IMR-90 (cell line): ENCODE measurements around the gene SYTL3. TPM values are rescaled to one million over a fixed set of nuclear protein-coding genes. Genes with fewer than 3 reads are reported as not detected.

Source experiments
- ATAC-seq: fragments of 200-7000 bp; cut with Tn5 transposase; 2 replicates; pipeline ENCODE4 v1.9.1; 2020; ENCODE audit warnings: low read depth, mild to moderate bottlenecking, moderate library complexity
- BruUV-seq: library from RNA; stranded (reverse); fragments of 400-500 nt; replicated peaks from 2 replicates; lab custom pipeline; 2021; lab: Mats Ljungman, UMichigan
- CTCF ChIA-PET: fragments of 300-600 bp; formaldehyde crosslinking; extraction: SDS; loops from one replicate; lab custom pipeline; 2021; ENCODE audit warnings: antibody characterized with exemption; lab: Yijun Ruan, JAX
- POLR2A ChIA-PET: fragments of 300-600 bp; sonication (Branson Sonifier 250); formaldehyde crosslinking; loops from one replicate; lab custom pipeline; 2022; ENCODE audit warnings: antibody characterized with exemption; ENCODE audit not compliant: unreplicated experiment; lab: Charles Lee
- DNase-seq: peaks from one replicate; pipeline ENCODE4 v3.0.0; 2013
- H2AFZ ChIP-seq: replicated peaks from 2 replicates; pipeline ENCODE3; 2013; ENCODE audit warnings: low read length, mild to moderate bottlenecking; ENCODE audit not compliant: poor library complexity
- H2AK5ac ChIP-seq: 2 replicates; pipeline ENCODE4 v1.6.1; 2013; ENCODE audit warnings: low read depth, low read length, inconsistent platforms
- H2AK9ac ChIP-seq: replicated peaks from 2 replicates; pipeline ENCODE3; 2013; ENCODE audit warnings: mild to moderate bottlenecking, low read depth, low read length, moderate library complexity; ENCODE audit not compliant: poor library complexity
- H2BK120ac ChIP-seq: 2 replicates; pipeline ENCODE4 v1.6.1; 2013; ENCODE audit warnings: low read depth, low read length, inconsistent platforms
- H2BK15ac ChIP-seq: 3 replicates; pipeline ENCODE4 v1.6.1; 2013; ENCODE audit warnings: low read depth, low read length, inconsistent platforms
- H2BK20ac ChIP-seq: 2 replicates; pipeline ENCODE4 v1.6.1; 2013; ENCODE audit warnings: low read depth, mild to moderate bottlenecking, inconsistent platforms, low read length, moderate library complexity
- H2BK5ac ChIP-seq: 2 replicates; pipeline ENCODE4 v1.6.1; 2013; ENCODE audit warnings: mild to moderate bottlenecking, low read depth, low read length, inconsistent platforms; ENCODE audit not compliant: poor library complexity, severe bottlenecking
- H3K14ac ChIP-seq: replicated peaks from 2 replicates; pipeline ENCODE4 v1.6.1; 2013; ENCODE audit warnings: low read depth, low read length, inconsistent platforms
- H3K18ac ChIP-seq: 2 replicates; pipeline ENCODE4 v1.6.1; 2013; ENCODE audit warnings: low read depth, low read length, control low read depth
- H3K23ac ChIP-seq: 2 replicates; pipeline ENCODE4 v1.6.1; 2013; ENCODE audit warnings: low read depth, low read length, inconsistent platforms
- H3K27ac ChIP-seq: 2 replicates; pipeline ENCODE4 v1.5.1; 2013; ENCODE audit warnings: mild to moderate bottlenecking, control low read depth, low read length; ENCODE audit not compliant: insufficient read depth
- H3K27me3 ChIP-seq: 2 replicates; pipeline ENCODE4 v1.6.1; 2013; ENCODE audit warnings: low read length; ENCODE audit not compliant: control insufficient read depth, insufficient read depth
- H3K36me3 ChIP-seq: 2 replicates; pipeline ENCODE4 v1.6.1; 2013; ENCODE audit warnings: low read length, mixed read lengths; ENCODE audit not compliant: control insufficient read depth, insufficient read depth
- H3K4ac ChIP-seq: 2 replicates; pipeline ENCODE4 v1.6.1; 2013; ENCODE audit warnings: low read depth, low read length, inconsistent platforms
- H3K4me1 ChIP-seq: 2 replicates; pipeline ENCODE4 v1.6.1; 2013; ENCODE audit warnings: low read length, mixed read lengths; ENCODE audit not compliant: control insufficient read depth, insufficient read depth
- H3K4me2 ChIP-seq: 2 replicates; pipeline ENCODE4 v1.6.1; 2013; ENCODE audit warnings: low read depth, mild to moderate bottlenecking, control low read depth, low read length, moderate library complexity
- H3K4me3 ChIP-seq: 2 replicates; pipeline ENCODE4 v1.5.1; 2013; ENCODE audit warnings: low read depth, mild to moderate bottlenecking, control low read depth, low read length, moderate library complexity; ENCODE audit not compliant: insufficient read depth
- H3K56ac ChIP-seq: 2 replicates; pipeline ENCODE4 v1.6.1; 2013; ENCODE audit warnings: low read length, inconsistent platforms; ENCODE audit not compliant: insufficient read depth; ENCODE audit errors: extremely low read depth
- H3K79me1 ChIP-seq, 2 experiments: 2 replicates each; pipeline ENCODE4 v1.6.1; 2013; ENCODE audit warnings: low read length in 2 of 2, inconsistent platforms in 1 of 2, low read depth in 1 of 2
- H3K9ac ChIP-seq: 2 replicates; pipeline ENCODE4 v1.6.1; 2013; ENCODE audit warnings: low read depth, low read length, control low read depth
- H3K9me1 ChIP-seq: 2 replicates; pipeline ENCODE4 v1.6.1; 2013; ENCODE audit warnings: low read length, inconsistent platforms; ENCODE audit not compliant: insufficient read depth
- H3K9me3 ChIP-seq: 2 replicates; pipeline ENCODE4 v1.6.1; 2013; ENCODE audit warnings: low read length; ENCODE audit not compliant: control insufficient read depth, insufficient read depth
- H4K20me1 ChIP-seq: 2 replicates; pipeline ENCODE4 v1.6.1; 2013; ENCODE audit warnings: low read length, inconsistent platforms; ENCODE audit not compliant: insufficient read depth
- H4K5ac ChIP-seq: 2 replicates; pipeline ENCODE4 v1.6.1; 2013; ENCODE audit warnings: mild to moderate bottlenecking, low read depth, low read length, control low read depth
- H4K8ac ChIP-seq, 2 experiments: 2 replicates each; pipeline ENCODE4 v1.6.1; 2013; ENCODE audit warnings: low read depth in 2 of 2, low read length in 2 of 2, control low read depth in 1 of 2, inconsistent platforms in 1 of 2
- H4K91ac ChIP-seq: 2 replicates; pipeline ENCODE4 v1.6.1; 2013; ENCODE audit warnings: low read depth, low read length, inconsistent platforms; ENCODE audit not compliant: insufficient read depth
- BHLHE40 ChIP-seq: fragments of 150-350 bp; IDR thresholded peaks from 2 replicates; pipeline ENCODE4 v1.6.1; 2016; ENCODE audit warnings: mild to moderate bottlenecking, low read depth, low read length
- CEBPB ChIP-seq: IDR thresholded peaks from 2 replicates; pipeline ENCODE4 v1.6.1; 2012; ENCODE audit warnings: low read depth, low read length, improper control_type of control experiment
- CHD1 ChIP-seq: IDR thresholded peaks from 2 replicates; pipeline ENCODE4 v1.6.1; 2012; ENCODE audit warnings: low read depth, low read length, improper control_type of control experiment
- FOS ChIP-seq: fragments of 150-350 bp; IDR thresholded peaks from 2 replicates; pipeline ENCODE4 v1.6.1; 2016; ENCODE audit warnings: low read depth, low read length
- MAFK ChIP-seq: IDR thresholded peaks from 2 replicates; pipeline ENCODE4 v1.6.1; 2012; ENCODE audit warnings: low read depth, low read length, improper control_type of control experiment
- MAZ ChIP-seq: IDR thresholded peaks from 2 replicates; pipeline ENCODE4 v1.6.1; 2012; ENCODE audit warnings: low read depth, mild to moderate bottlenecking, low read length, improper control_type of control experiment, moderate library complexity, borderline replicate concordance
- MXI1 ChIP-seq: IDR thresholded peaks from 2 replicates; pipeline ENCODE4 v1.6.1; 2012; ENCODE audit warnings: low read depth, mild to moderate bottlenecking, low read length, moderate library complexity, borderline replicate concordance
- NFE2L2 ChIP-seq: fragments of 150-350 bp; IDR thresholded peaks from 2 replicates; pipeline ENCODE4 v1.6.1; 2016; ENCODE audit warnings: low read depth, mild to moderate bottlenecking, low read length
- POLR2A ChIP-seq: IDR thresholded peaks from 2 replicates; pipeline ENCODE4 v1.6.1; 2012; ENCODE audit warnings: mild to moderate bottlenecking, low read depth, low read length
- RAD21 ChIP-seq: IDR thresholded peaks from 2 replicates; pipeline ENCODE4 v1.6.1; 2012; ENCODE audit warnings: low read length, improper control_type of control experiment
- RCOR1 ChIP-seq: IDR thresholded peaks from 2 replicates; pipeline ENCODE4 v1.6.1; 2012; ENCODE audit warnings: mild to moderate bottlenecking, low read length, improper control_type of control experiment; ENCODE audit not compliant: insufficient replicate concordance
- RFX5 ChIP-seq: IDR thresholded peaks from 2 replicates; pipeline ENCODE4 v1.8.0; 2012; ENCODE audit warnings: low read depth, mild to moderate bottlenecking, low read length, moderate library complexity
- SMC3 ChIP-seq: fragments of 150-350 bp; IDR thresholded peaks from 2 replicates; pipeline ENCODE4 v1.6.1; 2016; ENCODE audit warnings: low read depth, mild to moderate bottlenecking, antibody characterized with exemption, low read length, moderate library complexity
- WGBS, 2 experiments: methylation state at CpG; one replicate each; pipeline versions ENCODE4 v1.1.5 to v1.1.7; 2013; ENCODE audit warnings: missing lambda C conversion rate in 2 of 2; ENCODE audit not compliant: insufficient read length in 1 of 2; ENCODE audit errors: extremely low coverage in 2 of 2; 5-methylcytosine and 5-hydroxymethylcytosine counted together
- dilution Hi-C: fragments of 300-500 bp; cut with HindIII; formaldehyde crosslinking; loops from one replicate; pipeline ENCODE4 v1.14.3; 2018; ENCODE audit warnings: low sequenced_read_pairs; ENCODE audit not compliant: unreplicated experiment
- in situ Hi-C: fragments of 300-500 bp; cut with MboI; formaldehyde crosslinking; loops from 3 replicates; pipeline ENCODE4 v1.14.3; 2019; ENCODE audit warnings: low sequenced_read_pairs, inconsistent platforms, mixed read lengths
- intact Hi-C: fragments of 100-400 bp; cut with micrococcal nuclease; formaldehyde crosslinking; loops from 2 replicates; pipeline ENCODE4 v1.10.0; 2022
- polyA plus RNA-seq, 3 experiments: library from polyadenylated mRNA; depleted of rRNA; stranded (reverse); fragments of >200 nt; gene quantifications; 2 replicates each; pipeline ENCODE4 v1.2.3, GENCODE V29; 2012; ENCODE audit warnings: low replicate concordance in 1 of 3
- total RNA-seq: library from RNA; depleted of rRNA; stranded (reverse); fragments of >200 nt; gene quantifications from 2 replicates; pipeline ENCODE4 v1.2.3, GENCODE V29; 2012
- TF ChIP-seq, protein P1 (sequence below): fragments of 150-350 bp; IDR thresholded peaks from 2 replicates; pipeline ENCODE4 v1.6.1; 2016; ENCODE audit warnings: low read depth, mild to moderate bottlenecking, low read length, moderate library complexity, borderline replicate concordance
- TF ChIP-seq, protein P2 (sequence below): fragments of 150-350 bp; IDR thresholded peaks from 2 replicates; pipeline ENCODE4 v1.6.1; 2017; ENCODE audit warnings: mild to moderate bottlenecking, antibody characterized with exemption, low read length, low read depth
- TF ChIP-seq, protein P3 (sequence below): conservative IDR thresholded peaks from 2 replicates; pipeline ENCODE4 v1.5.1; 2012; ENCODE audit warnings: mild to moderate bottlenecking, low read depth, low read length, improper control_type of control experiment

The SYTL3 gene
- total and polyA plus RNA-seq, 2 of the 4 experiments (the other 2 are of a cell fraction): 2.9 to 4.3 TPM

DNA sequence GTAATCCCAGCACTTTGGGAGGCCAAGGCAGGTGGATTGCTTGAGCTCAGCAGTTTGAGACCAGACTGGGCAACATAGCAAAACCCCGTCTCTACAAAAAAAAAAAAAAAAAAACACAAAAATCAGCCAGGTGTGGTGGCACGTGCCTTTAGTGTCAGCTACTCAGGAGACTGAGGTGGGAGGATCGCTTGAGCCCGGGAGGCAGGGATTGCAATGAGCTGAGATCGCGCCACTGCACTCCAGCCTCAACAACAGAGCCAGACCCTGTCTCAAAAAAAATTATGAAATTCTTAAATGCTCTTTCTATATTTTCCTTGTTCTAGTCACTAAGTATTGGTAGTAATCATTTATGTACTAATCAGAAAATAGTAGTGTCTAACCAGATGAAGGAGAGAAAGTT, 30.6 kb downstream of the SYTL3 start:
- H2BK5ac ChIP-seq: no peak overlapping the region
- no peaks in the 10 kb centered on the region for H4K20me1 ChIP-seq
- no peak overlapping the region for H2AFZ ChIP-seq
- H4K8ac ChIP-seq: no peak overlapping the region
- DNase-seq (no peak), ATAC-seq (no peak)
- no peak overlapping the region for H2BK120ac ChIP-seq
- no peak overlapping the region for H3K9ac ChIP-seq
- no peak overlapping the region for H3K23ac ChIP-seq
- H3K79me1 ChIP-seq: no peaks in the 10 kb centered on the region
- WGBS, 2 experiments: 100% methylated on average over 2 of the region's 6 CpGs; no CpG with 5 or more reads in 1 of the 2 experiments
- no peak overlapping the region for H2AK5ac ChIP-seq
- H3K56ac ChIP-seq: no peak overlapping the region
- no TSS peak for BruUV-seq
- no peak overlapping the region for H3K4ac ChIP-seq
- H2BK20ac ChIP-seq: no peak overlapping the region
- POLR2A ChIA-PET: no interaction called here
- no peak overlapping the region for H3K27ac ChIP-seq
- intact Hi-C loops (no loop called here), dilution Hi-C loops (no loop called here), in situ Hi-C loops (no loop called here)
- H3K9me3 ChIP-seq: no peaks in the 10 kb centered on the region
- no peaks in the 10 kb centered on the region for H3K27me3 ChIP-seq
- no peaks in the 10 kb centered on the region for H3K9me1 ChIP-seq
- no peak overlapping the region for H4K5ac ChIP-seq
- H3K18ac ChIP-seq: no peak overlapping the region
- no peak overlapping the region for H3K14ac ChIP-seq
- H3K36me3 ChIP-seq: no peaks in the 10 kb centered on the region
- CTCF ChIA-PET: no interaction called here
- TF ChIP-seq CHD1: no peak
- no peak for TF ChIP-seq BHLHE40
- TF ChIP-seq, protein P1, sequence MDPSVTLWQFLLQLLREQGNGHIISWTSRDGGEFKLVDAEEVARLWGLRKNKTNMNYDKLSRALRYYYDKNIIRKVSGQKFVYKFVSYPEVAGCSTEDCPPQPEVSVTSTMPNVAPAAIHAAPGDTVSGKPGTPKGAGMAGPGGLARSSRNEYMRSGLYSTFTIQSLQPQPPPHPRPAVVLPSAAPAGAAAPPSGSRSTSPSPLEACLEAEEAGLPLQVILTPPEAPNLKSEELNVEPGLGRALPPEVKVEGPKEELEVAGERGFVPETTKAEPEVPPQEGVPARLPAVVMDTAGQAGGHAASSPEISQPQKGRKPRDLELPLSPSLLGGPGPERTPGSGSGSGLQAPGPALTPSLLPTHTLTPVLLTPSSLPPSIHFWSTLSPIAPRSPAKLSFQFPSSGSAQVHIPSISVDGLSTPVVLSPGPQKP: no peak
- no peak for TF ChIP-seq SMC3
- no peak for TF ChIP-seq FOS
- no peak for TF ChIP-seq RCOR1
- TF ChIP-seq POLR2A: no peak
- TF ChIP-seq, protein P2, sequence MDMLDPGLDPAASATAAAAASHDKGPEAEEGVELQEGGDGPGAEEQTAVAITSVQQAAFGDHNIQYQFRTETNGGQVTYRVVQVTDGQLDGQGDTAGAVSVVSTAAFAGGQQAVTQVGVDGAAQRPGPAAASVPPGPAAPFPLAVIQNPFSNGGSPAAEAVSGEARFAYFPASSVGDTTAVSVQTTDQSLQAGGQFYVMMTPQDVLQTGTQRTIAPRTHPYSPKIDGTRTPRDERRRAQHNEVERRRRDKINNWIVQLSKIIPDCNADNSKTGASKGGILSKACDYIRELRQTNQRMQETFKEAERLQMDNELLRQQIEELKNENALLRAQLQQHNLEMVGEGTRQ: no peak
- TF ChIP-seq MAZ: no peak
- TF ChIP-seq CEBPB: no peak
- TF ChIP-seq RAD21: no peak
- no peak for TF ChIP-seq NFE2L2
- TF ChIP-seq, protein P3, sequence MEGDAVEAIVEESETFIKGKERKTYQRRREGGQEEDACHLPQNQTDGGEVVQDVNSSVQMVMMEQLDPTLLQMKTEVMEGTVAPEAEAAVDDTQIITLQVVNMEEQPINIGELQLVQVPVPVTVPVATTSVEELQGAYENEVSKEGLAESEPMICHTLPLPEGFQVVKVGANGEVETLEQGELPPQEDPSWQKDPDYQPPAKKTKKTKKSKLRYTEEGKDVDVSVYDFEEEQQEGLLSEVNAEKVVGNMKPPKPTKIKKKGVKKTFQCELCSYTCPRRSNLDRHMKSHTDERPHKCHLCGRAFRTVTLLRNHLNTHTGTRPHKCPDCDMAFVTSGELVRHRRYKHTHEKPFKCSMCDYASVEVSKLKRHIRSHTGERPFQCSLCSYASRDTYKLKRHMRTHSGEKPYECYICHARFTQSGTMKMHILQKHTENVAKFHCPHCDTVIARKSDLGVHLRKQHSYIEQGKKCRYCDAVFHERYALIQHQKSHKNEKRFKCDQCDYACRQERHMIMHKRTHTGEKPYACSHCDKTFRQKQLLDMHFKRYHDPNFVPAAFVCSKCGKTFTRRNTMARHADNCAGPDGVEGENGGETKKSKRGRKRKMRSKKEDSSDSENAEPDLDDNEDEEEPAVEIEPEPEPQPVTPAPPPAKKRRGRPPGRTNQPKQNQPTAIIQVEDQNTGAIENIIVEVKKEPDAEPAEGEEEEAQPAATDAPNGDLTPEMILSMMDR: no peak
- no peak for TF ChIP-seq RFX5
- TF ChIP-seq MAFK: no peak
- TF ChIP-seq MXI1: no peak
- H3K4me2 ChIP-seq: no peak overlapping the region
- no peak overlapping the region for H2BK15ac ChIP-seq
- no peak overlapping the region for H2AK9ac ChIP-seq
- H3K4me1 ChIP-seq: 0 out of 2 replicates have a peak, but pooled peaks cover 2% of the 10 kb centered on the region
- no peak overlapping the region for H3K4me3 ChIP-seq
- H4K91ac ChIP-seq: no peak overlapping the region
